Caco-2 (cell line): ENCODE data around the gene RBM33. TPM values are rescaled to one million over a fixed set of nuclear protein-coding genes. Genes with fewer than 3 reads are reported as not detected.

Source experiments
- BruUV-seq: library from RNA; stranded (reverse); fragments of 400-500 nt; replicated peaks from 2 replicates; lab custom pipeline; 2021; lab: Mats Ljungman, UMichigan
- CTCF ChIA-PET: fragments of 300-600 bp; sonication (Branson Sonifier 250); formaldehyde crosslinking; loops from one replicate; lab custom pipeline; 2022; ENCODE audit warnings: antibody characterized with exemption; lab: Charles Lee
- POLR2A ChIA-PET: fragments of 300-600 bp; sonication (Branson Sonifier 250); formaldehyde crosslinking; loops from one replicate; lab custom pipeline; 2022; ENCODE audit warnings: antibody characterized with exemption; lab: Charles Lee
- DNase-seq, 2 experiments: peaks; one replicate each; pipeline versions ENCODE4 v3.0.0 to v3.0.0-alpha.2; 2020 to 2022
- H3K27me3 ChIP-seq: replicated peaks from 2 replicates; pipeline ENCODE4 v1.6.0; 2011; ENCODE audit warnings: low read length; ENCODE audit not compliant: control insufficient read depth, insufficient read depth
- H3K36me3 ChIP-seq: 2 replicates; pipeline ENCODE4 v1.5.1; 2011; ENCODE audit warnings: low read length; ENCODE audit not compliant: control insufficient read depth, insufficient read depth
- H3K4me1 ChIP-seq: fragments of 250-450 bp; sonication (Bioruptor Pico); 2 replicates; pipeline ENCODE4 v1.5.1; 2020; ENCODE audit warnings: mild to moderate bottlenecking
- H3K4me3 ChIP-seq: 2 replicates; pipeline ENCODE4 v1.5.1; 2011; ENCODE audit warnings: low read depth, mild to moderate bottlenecking, control low read depth, low read length
- H3K9me3 ChIP-seq: fragments of 250-450 bp; sonication (Bioruptor Pico); 2 replicates; pipeline ENCODE4 v1.5.1; 2020; ENCODE audit warnings: mild to moderate bottlenecking, moderate library complexity
- H3K27ac Mint-ChIP-seq: one replicate; pipeline ENCODE4 v1.8.0; 2022; ENCODE audit warnings: mixed read lengths; ENCODE audit not compliant: unreplicated experiment
- H3K27me3 Mint-ChIP-seq: one replicate; pipeline ENCODE4 v1.8.0; 2022; ENCODE audit warnings: mixed read lengths; ENCODE audit not compliant: insufficient read depth, unreplicated experiment
- H3K36me3 Mint-ChIP-seq: one replicate; pipeline ENCODE4 v1.8.0; 2022; ENCODE audit warnings: mild to moderate bottlenecking, mixed read lengths; ENCODE audit not compliant: insufficient read depth, unreplicated experiment
- H3K4me1 Mint-ChIP-seq: one replicate; pipeline ENCODE4 v1.8.0; 2022; ENCODE audit warnings: low read depth, mixed read lengths; ENCODE audit not compliant: unreplicated experiment
- H3K4me3 Mint-ChIP-seq: one replicate; pipeline ENCODE4 v1.8.0; 2022; ENCODE audit warnings: mild to moderate bottlenecking, moderate library complexity, mixed read lengths; ENCODE audit not compliant: unreplicated experiment
- H3K9me3 Mint-ChIP-seq: one replicate; pipeline ENCODE4 v1.8.0; 2022; ENCODE audit warnings: mixed read lengths; ENCODE audit not compliant: unreplicated experiment
- CTCF ChIP-seq, 2 experiments: fragments of 200-600 bp in 1 of 2; IDR thresholded peaks; 1 replicate in 1 of 2; 2 replicates in 1 of 2; pipeline versions ENCODE4 v1.5.1 to v1.8.0; 2011 to 2022; ENCODE audit warnings: antibody characterized with exemption in 1 of 2, control low read depth in 1 of 2, inconsistent platforms in 1 of 2, low read depth in 1 of 2, low read length in 1 of 2, mild to moderate bottlenecking in 1 of 2, moderate library complexity in 1 of 2; ENCODE audit not compliant: insufficient read depth in 1 of 2, severe bottlenecking in 1 of 2, unreplicated experiment in 1 of 2
- intact Hi-C: fragments of 100-400 bp; cut with micrococcal nuclease; formaldehyde crosslinking; loops from one replicate; pipeline ENCODE4 v1.10.0; 2022; ENCODE audit not compliant: unreplicated experiment
- total RNA-seq: library from RNA; stranded (reverse); gene quantifications from 2 replicates; pipeline ENCODE4 v1.2.3, GENCODE V29; 2022

Gene RBM33
- total RNA-seq, 1 experiment from 2014 or later, result 82.8 TPM

DNA sequence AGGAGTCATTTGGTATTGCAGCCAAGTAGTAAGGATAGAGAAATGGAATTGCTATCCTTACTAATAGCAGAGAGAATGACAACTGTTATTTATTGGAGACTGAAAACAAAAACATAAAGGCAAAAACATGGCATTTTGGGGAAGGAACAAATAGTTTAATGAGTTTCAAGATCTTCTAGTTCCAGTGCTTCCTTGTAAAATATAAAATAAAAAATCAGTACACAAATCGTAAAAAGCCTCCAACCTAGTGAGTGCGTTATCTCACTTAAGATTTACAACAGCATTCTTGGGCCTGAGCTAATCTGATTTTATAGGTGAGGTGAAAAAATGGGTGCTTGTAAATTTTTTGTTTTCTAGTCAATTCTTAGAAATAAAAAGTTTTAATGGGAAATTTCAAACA is 3.3 kb downstream of the RBM33 start:
- Mint-ChIP-seq H3K27ac (no peak overlapping the region), H3K4me3 (no peak overlapping the region), H3K4me1 (peaks cover 48% of the 10 kb centered on the region), H3K27me3 (no peaks in the 10 kb centered on the region), H3K9me3 (peaks cover 13% of the 10 kb centered on the region), H3K36me3 (peaks cover 56% of the 10 kb centered on the region)
- H3K4me1 ChIP-seq, result peaks cover 27% of the 10 kb centered on the region
- ChIA-PET CTCF (no interaction called here), POLR2A (no interaction called here)
- H3K9me3 ChIP-seq, result peaks cover 12% of the 10 kb centered on the region
- H3K36me3 ChIP-seq, result no peaks in the 10 kb centered on the region
- DNase-seq, result no peak
- no peaks in the 10 kb centered on the region for H3K27me3 ChIP-seq
- TF ChIP-seq CTCF (IDR thresholded peaks at IDR 0.05; ENCODE audit: insufficient read depth in 1 of 2, low read depth in 1 of 2, low read length in 1 of 2, severe bottlenecking in 1 of 2, unreplicated experiment in 1 of 2), result no peak
- intact Hi-C loops, result no loop called here
- no TSS peak for BruUV-seq
- no peak overlapping the region for H3K4me3 ChIP-seq

DNA sequence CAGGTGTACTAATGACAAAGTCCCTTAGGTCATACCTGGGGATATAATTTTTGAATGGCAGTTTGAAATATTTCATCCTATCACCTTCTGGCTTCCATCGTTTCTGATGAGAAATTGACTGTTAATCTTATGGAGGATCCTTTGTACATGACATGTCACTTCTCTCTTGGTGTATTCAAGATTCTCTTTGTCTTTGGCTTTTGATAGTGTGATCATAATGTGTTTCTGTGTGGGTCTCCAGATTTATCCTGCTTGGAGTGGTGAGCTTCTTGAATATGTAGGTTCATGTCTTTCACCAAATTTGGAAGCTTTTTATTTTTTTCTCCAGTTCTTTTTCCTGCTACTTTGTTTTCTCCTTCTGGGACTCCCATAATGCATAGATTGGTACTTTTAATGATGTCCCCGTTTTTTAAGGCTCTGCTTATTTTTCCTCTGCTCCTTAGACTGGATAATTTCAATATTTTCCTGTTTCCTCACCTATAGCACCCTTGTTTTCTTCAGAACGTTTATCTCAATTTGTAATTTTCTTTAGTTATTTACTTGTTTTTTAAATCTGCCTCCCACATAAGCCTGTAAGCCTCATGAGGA is 4.4 kb downstream of the RBM33 start:
- peaks cover 48% of the 10 kb centered on the region for H3K36me3 Mint-ChIP-seq
- H3K4me1 Mint-ChIP-seq, result peaks cover 48% of the 10 kb centered on the region
- Histone ChIP-seq H3K9me3 (peaks cover 12% of the 10 kb centered on the region), H3K27me3 (no peaks in the 10 kb centered on the region), H3K4me1 (peaks cover 28% of the 10 kb centered on the region), H3K36me3 (no peaks in the 10 kb centered on the region), H3K4me3 (no peak overlapping the region)
- no TSS peak for BruUV-seq
- intact Hi-C loops, result no loop called here
- H3K27me3 Mint-ChIP-seq, result no peaks in the 10 kb centered on the region
- CTCF ChIA-PET, result no interaction called here
- peak overlapping the region; percentile 42 for H3K27ac Mint-ChIP-seq
- POLR2A ChIA-PET, result no interaction called here
- peaks cover 13% of the 10 kb centered on the region for H3K9me3 Mint-ChIP-seq
- DNase-seq, result no peak
- no peak overlapping the region for H3K4me3 Mint-ChIP-seq
- no peak for TF ChIP-seq CTCF (IDR thresholded peaks at IDR 0.05; ENCODE audit: insufficient read depth in 1 of 2, low read depth in 1 of 2, low read length in 1 of 2, severe bottlenecking in 1 of 2, unreplicated experiment in 1 of 2)

DNA sequence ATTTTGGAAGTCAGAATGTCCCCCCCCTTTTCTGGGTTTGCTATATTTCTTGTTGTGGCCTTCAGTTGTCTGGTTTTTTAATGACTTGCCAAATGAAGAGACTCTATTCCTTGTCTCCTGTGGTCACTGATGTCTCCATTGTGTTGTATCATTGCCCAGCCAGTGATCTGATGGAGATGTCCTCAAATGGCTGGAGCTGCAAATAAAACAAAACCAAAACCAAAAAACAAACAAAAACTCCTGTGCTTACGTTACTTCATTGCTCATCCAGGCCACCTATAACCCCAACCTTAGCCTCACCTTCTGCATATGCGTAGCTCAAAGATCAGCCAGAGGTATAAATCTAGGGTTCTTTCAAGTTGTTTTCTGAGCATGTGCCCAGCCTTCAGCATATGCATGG is 5.1 kb downstream of the RBM33 start:
- BruUV-seq, result no TSS peak
- H3K4me3 ChIP-seq, result no peak overlapping the region
- no peaks in the 10 kb centered on the region for H3K27me3 ChIP-seq
- Mint-ChIP-seq H3K4me3 (no peak overlapping the region), H3K27ac (no peak overlapping the region), H3K36me3 (peaks cover 42% of the 10 kb centered on the region), H3K4me1 (peaks cover 54% of the 10 kb centered on the region), H3K27me3 (no peaks in the 10 kb centered on the region), H3K9me3 (peaks cover 13% of the 10 kb centered on the region)
- no peak for DNase-seq
- H3K4me1 ChIP-seq, result peaks cover 28% of the 10 kb centered on the region
- no peaks in the 10 kb centered on the region for H3K36me3 ChIP-seq
- POLR2A ChIA-PET, result no interaction called here
- no peak for TF ChIP-seq CTCF (IDR thresholded peaks at IDR 0.05; ENCODE audit: insufficient read depth in 1 of 2, low read depth in 1 of 2, low read length in 1 of 2, severe bottlenecking in 1 of 2, unreplicated experiment in 1 of 2)
- CTCF ChIA-PET, result no interaction called here
- intact Hi-C loops, result no loop called here
- peaks cover 12% of the 10 kb centered on the region for H3K9me3 ChIP-seq
